ENCODE measurements around the gene SKIC8. TPM values are rescaled to one million over a fixed set of nuclear protein-coding genes. Genes with fewer than 3 reads are reported as not detected.

SKIC8 gene
- total RNA-seq, 2 experiments from 2014 or later, result 35.4 to 35.7 TPM

DNA sequence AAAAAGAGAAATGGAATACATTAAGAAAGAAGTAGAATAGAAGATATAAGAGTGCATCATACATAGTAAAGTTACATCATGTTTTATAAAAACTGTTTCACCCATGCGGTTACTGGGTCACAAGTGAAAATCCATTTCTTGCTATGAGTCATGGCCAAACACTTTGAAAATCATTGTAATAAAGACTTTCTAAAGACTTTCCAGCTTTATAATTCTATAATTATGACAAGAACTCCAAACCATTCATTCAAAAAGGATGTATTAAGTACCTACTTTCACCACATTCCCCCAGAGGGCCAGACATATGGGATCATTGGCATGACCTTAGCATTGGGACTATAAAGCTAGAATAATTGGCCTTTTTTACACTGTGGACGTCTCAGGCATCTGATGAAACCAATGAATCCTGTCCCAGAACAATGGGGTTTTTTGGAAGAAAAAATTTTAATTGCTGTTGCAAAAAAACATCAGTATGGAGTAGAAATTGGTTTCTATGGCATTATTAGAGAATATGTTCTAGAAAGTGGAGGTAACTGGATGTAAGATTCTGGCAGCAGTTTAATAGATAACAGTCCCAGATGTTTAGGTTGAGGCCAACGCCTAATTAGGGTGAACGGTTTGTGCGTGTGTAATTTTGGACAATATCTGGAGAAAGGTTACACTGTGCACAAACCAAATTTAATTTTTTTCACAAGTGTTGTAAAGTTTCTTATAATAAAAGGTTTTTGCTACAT lies 3.3 kb upstream of the SKIC8 start:
- H3K4me3 Mint-ChIP-seq, result no peak overlapping the region
- peaks cover 2% of the 10 kb centered on the region for H3K27me3 Mint-ChIP-seq
- ChIA-PET POLR2A (no interaction called here), CTCF (no interaction called here)
- no peak overlapping the region for H3K27ac Mint-ChIP-seq
- no peaks in the 10 kb centered on the region for H3K9me3 Mint-ChIP-seq
- peaks cover 36% of the 10 kb centered on the region for H3K4me1 Mint-ChIP-seq
- DNase-seq, result no peak
- H3K36me3 Mint-ChIP-seq (ENCODE audit: low read depth), result no peaks in the 10 kb centered on the region

DNA sequence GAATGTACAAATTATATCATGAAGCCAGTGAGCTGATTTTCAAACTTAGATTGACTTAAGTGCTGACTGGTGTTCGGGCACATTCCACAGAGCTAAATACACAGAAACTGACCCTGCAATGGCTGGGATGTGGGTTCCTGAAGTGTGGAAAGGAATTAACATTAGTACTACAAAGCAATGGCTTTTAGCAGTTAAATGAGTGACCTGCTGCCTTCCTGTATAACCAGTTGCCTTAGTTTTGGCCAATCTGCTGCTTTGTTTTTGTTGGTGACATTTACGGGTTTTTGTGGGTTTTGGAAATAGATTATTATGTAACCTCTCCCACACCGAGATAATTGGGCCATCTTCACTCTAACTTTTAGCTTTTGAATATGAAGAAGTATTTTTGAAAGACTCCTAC lies 2.4 kb upstream of the SKIC8 start:
- DNase-seq, result no peak
- Mint-ChIP-seq H3K4me3 (no peak overlapping the region), H3K9me3 (no peaks in the 10 kb centered on the region), H3K27ac (no peak overlapping the region), H3K36me3 (ENCODE audit: low read depth) (no peaks in the 10 kb centered on the region), H3K4me1 (peaks cover 40% of the 10 kb centered on the region), H3K27me3 (peaks cover 2% of the 10 kb centered on the region)
- CTCF ChIA-PET, result interaction anchor here (1.3 kb wide), 1 partner anchor 9 kb away, joined by 3 read pairs; no protein-coding TSS in a partner anchor
- POLR2A ChIA-PET, result interaction anchor here (0.7 to 1.3 kb wide), 2 partner anchors 36 to 136 kb away, joined by 4 read pairs; no protein-coding TSS in a partner anchor

DNA sequence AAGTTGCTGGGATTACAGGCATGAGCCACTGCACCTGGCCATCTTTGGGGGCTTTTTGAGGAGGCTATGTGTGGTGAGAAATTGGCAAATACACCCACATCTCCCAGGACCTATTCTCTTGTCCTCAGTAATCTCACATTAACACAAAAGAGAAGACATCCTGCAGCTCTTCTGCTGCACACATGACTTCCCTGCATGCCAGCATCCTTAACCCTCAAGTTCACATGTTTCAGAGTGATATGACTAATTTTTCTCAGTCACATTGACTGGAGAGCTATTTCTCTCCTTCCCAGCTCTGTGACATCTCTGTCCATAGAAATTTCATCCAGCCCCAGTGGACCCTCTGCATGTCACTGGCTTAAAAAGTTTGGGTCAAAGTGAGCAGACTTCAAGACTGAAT lies 1.9 kb upstream of the SKIC8 start:
- H3K27ac Mint-ChIP-seq, result no peak overlapping the region
- peaks cover 2% of the 10 kb centered on the region for H3K27me3 Mint-ChIP-seq
- peaks cover 39% of the 10 kb centered on the region for H3K4me1 Mint-ChIP-seq
- H3K4me3 Mint-ChIP-seq, result no peak overlapping the region
- ChIA-PET CTCF (interaction anchor here (1.3 kb wide), 1 partner anchor 9 kb away, joined by 3 read pairs; no protein-coding TSS in a partner anchor), POLR2A (interaction anchor here (0.7 to 1.3 kb wide), 2 partner anchors 36 to 136 kb away, joined by 4 read pairs; no protein-coding TSS in a partner anchor)
- no peaks in the 10 kb centered on the region for H3K9me3 Mint-ChIP-seq
- DNase-seq, result no peak
- H3K36me3 Mint-ChIP-seq (ENCODE audit: low read depth), result no peaks in the 10 kb centered on the region

DNA sequence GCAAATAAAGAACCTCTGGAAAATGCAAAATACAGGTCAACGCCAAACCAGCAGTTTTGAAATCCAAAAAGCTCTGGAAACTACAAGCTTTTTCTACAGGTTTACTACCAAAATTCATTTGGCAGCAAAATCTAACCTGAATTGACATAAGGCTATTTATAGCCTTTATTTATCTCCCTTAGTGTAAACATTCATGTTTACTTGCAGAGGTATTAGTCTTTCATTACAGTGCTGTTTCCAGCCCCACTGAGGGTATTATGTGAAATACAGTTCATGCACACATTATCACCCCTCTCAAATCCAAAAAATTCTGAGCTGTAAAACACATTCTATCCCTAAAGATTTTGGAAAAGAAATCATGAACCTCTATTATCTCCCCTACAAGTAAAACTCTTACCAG lies 7.2 kb downstream of the SKIC8 start:
- CTCF ChIA-PET, result interaction anchor here (1.0 to 2.3 kb wide), 2 partner anchors 9 to 27 kb away, joined by 3 to 7 read pairs; partner anchors contain the start of gene DNAJA4
- DNase-seq, result no peak
- Mint-ChIP-seq H3K27me3 (no peaks in the 10 kb centered on the region), H3K27ac (no peak overlapping the region), H3K4me1 (peaks cover 1% of the 10 kb centered on the region), H3K4me3 (no peak overlapping the region), H3K9me3 (no peaks in the 10 kb centered on the region), H3K36me3 (ENCODE audit: low read depth) (peaks cover 15% of the 10 kb centered on the region)
- POLR2A ChIA-PET, result interaction anchor here (0.9 kb wide), 1 partner anchor 10 kb away, joined by 3 read pairs; no protein-coding TSS in a partner anchor

DNA sequence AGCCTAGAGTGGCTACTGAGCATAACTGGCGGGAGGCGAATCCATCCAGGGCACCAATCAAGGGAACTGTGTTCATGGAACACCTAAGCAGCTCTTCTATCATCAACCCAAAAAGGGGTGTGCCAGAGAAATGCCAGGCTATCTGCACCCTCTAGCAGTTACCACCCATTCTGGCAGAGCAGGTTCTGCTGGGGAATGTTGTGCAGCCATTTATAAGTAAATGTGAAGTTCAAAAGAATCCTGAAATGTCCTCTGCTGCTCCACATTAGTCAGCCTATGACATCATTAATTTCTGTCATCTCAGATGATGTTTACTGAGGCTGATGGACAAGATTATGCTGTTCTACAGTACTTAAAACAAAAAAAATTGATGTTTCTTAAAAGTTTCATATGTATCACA lies 7.7 kb downstream of the SKIC8 start:
- DNase-seq, result no peak
- peaks cover 15% of the 10 kb centered on the region for H3K36me3 Mint-ChIP-seq (ENCODE audit: low read depth)
- no peaks in the 10 kb centered on the region for H3K27me3 Mint-ChIP-seq
- no peak overlapping the region for H3K27ac Mint-ChIP-seq
- CTCF ChIA-PET, result no interaction called here
- no peak overlapping the region for H3K4me3 Mint-ChIP-seq
- H3K4me1 Mint-ChIP-seq, result no peaks in the 10 kb centered on the region
- no peaks in the 10 kb centered on the region for H3K9me3 Mint-ChIP-seq
- POLR2A ChIA-PET, result interaction anchor here (1.3 kb wide), 1 partner anchor 146 kb away, joined by 6 read pairs; the partner anchor contains the start of gene IREB2

DNA sequence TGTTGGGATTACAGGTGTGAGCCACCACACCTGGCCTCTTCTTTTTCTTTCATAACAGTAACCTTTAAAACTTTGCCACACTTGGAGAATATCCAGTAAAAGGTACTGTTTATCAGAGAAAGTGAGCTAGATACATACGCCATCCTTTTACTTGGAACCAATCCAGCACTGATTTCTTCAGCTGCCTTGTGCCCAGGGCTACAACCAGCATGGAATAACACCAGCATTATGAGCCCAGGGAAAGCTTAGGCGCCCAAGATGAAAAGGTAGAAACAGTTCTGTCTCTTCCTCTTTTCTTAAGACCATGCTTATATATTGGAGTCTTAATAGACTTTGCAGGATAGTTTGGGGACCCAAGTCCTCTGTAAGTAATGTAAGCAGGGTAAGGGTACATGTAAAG lies 8.4 kb downstream of the SKIC8 start:
- Mint-ChIP-seq H3K9me3 (no peaks in the 10 kb centered on the region), H3K36me3 (ENCODE audit: low read depth) (peaks cover 18% of the 10 kb centered on the region), H3K27me3 (no peaks in the 10 kb centered on the region), H3K4me3 (no peak overlapping the region), H3K27ac (no peak overlapping the region), H3K4me1 (no peaks in the 10 kb centered on the region)
- POLR2A ChIA-PET, result interaction anchor here (1.3 kb wide), 1 partner anchor 147 kb away, joined by 6 read pairs; the partner anchor contains the start of gene IREB2
- DNase-seq, result no peak
- CTCF ChIA-PET, result interaction anchor here (1.2 kb wide), 1 partner anchor 10 kb away, joined by 3 read pairs; no protein-coding TSS in a partner anchor

DNA sequence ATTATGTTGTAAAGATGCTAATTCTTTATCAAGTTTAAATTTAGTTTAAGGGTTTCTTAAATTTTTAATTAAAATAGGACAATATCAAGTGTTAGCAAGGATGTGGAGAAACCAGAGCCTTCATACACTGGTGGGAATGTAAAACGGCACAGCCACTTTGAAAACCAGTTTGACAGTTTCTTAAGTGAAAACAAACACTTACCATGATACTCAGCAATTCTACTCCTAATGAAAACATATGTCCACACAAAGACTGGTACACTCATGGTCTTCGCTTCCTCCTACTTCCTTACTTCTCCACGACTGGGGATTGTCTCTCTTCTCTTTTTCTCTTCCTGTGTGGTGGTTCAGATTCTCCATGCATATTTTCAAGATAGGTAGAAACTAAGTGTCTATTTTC lies 9.2 kb downstream of the SKIC8 start:
- Mint-ChIP-seq H3K27me3 (no peaks in the 10 kb centered on the region), H3K9me3 (no peaks in the 10 kb centered on the region), H3K36me3 (ENCODE audit: low read depth) (peaks cover 24% of the 10 kb centered on the region), H3K27ac (no peak overlapping the region), H3K4me3 (no peak overlapping the region), H3K4me1 (no peaks in the 10 kb centered on the region)
- ChIA-PET CTCF (interaction anchor here (1.2 kb wide), 1 partner anchor 9 kb away, joined by 3 read pairs; no protein-coding TSS in a partner anchor), POLR2A (no interaction called here)
- no peak for DNase-seq

DNA sequence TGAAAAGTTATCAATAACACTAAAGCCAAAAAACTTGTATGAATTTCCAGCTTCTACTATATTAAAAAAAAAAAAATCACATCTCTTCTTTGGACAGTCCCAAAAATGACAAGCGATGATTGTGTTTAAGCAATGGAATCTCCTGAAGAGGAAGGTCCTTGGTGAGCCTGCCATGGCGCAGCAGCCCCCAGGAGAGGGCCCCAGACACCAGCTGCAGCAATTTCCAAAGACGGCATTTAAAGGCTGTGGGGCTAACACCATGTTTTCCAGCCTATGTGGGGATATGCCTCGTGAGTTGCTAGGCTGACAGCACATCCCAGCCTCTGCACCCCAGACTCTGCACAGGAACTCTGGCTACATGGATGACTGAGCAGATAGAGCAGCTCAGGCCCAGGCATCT lies 14.7 kb downstream of the SKIC8 start:
- no peak for DNase-seq
- ChIA-PET CTCF (interaction anchor here (0.8 to 1.3 kb wide), 2 partner anchors 10 to 15 kb away, joined by 3 read pairs; partner anchors contain the start of gene SKIC8), POLR2A (no interaction called here)
- peaks cover 27% of the 10 kb centered on the region for H3K36me3 Mint-ChIP-seq (ENCODE audit: low read depth)
- no peak overlapping the region for H3K4me3 Mint-ChIP-seq
- H3K27ac Mint-ChIP-seq, result no peak overlapping the region
- no peaks in the 10 kb centered on the region for H3K9me3 Mint-ChIP-seq
- H3K4me1 Mint-ChIP-seq, result no peaks in the 10 kb centered on the region
- H3K27me3 Mint-ChIP-seq, result no peaks in the 10 kb centered on the region

DNA sequence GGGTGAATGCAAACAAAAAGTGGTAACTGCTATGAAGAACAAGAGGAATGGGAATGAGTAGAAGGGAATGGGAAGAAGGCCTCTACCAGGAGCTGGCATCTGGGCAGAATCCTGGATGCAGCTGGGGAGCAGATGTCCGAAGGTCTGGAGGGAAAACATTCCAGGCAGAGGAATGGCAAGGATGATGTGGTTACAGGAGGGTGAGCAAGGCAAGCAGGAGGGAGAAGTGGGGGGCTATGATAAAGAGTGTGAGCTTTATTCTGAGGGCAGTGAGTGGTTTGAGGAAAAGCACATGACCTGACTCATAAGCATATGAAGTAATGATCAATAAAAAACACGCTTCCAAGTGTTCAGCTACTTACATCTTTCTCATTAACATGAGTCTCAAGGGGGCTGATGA lies 17.1 kb downstream of the SKIC8 start:
- H3K36me3 Mint-ChIP-seq (ENCODE audit: low read depth), result peaks cover 34% of the 10 kb centered on the region
- H3K9me3 Mint-ChIP-seq, result no peaks in the 10 kb centered on the region

DNA sequence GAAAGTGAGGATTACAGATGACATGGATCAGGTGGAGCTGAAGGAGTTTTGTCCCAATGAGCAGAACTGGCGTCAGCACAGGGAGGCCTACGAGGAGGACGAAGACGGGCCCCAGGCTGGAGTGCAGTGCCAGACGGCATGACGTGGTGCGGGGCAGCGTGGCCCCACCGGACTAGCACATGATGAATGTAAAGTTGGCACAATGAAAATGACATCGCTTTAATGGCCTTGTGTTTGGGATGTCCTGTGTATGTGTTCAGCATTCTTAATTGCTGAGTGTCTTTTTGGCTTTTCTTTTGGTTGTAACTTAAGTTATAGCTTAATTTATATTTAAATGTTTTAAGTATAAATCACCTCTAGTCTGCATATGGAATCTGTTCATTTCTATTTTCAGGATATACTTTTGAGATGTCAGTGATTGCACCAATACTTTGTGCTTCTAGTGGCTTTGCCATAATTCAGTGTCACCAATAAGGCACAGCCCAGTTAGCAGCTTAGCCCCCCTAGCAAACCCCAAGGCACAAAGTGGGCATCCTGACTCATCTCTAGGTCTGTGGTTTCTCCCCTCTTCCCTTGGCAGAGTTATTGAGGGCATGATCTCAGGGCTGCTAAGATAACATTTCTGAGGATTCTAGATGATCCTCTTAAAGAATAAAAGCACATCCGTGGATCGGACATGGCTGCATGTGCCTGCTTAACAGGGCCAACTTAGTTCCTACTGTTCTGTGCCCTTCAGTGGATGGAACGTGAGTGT lies 18.9 kb downstream of the SKIC8 start:
- no peaks in the 10 kb centered on the region for H3K27me3 Mint-ChIP-seq
- no peaks in the 10 kb centered on the region for H3K4me1 Mint-ChIP-seq
- no peak overlapping the region for H3K4me3 Mint-ChIP-seq
- no peak overlapping the region for H3K27ac Mint-ChIP-seq
- no peaks in the 10 kb centered on the region for H3K9me3 Mint-ChIP-seq
- POLR2A ChIA-PET, result interaction anchor here (1.9 to 2.0 kb wide), 4 partner anchors 14 to 19 kb away, joined by 4 to 7 read pairs (median 7); partner anchors contain the start of gene SKIC8
- DNase-seq, result no peak
- CTCF ChIA-PET, result interaction anchor here (1.5 to 2.4 kb wide), 3 partner anchors 10 to 168 kb away, joined by 3 to 8 read pairs (median 4); partner anchors contain the start of gene DNAJA4
- peaks cover 27% of the 10 kb centered on the region for H3K36me3 Mint-ChIP-seq (ENCODE audit: low read depth)

More for the DNA sequence above, 17.1 kb downstream of the SKIC8 start:
- ChIA-PET CTCF (interaction anchor here (1.0 to 2.4 kb wide), 4 partner anchors 16 to 170 kb away, joined by 3 to 8 read pairs (median 4); partner anchors contain the start of gene DNAJA4), POLR2A (interaction anchor here (0.6 to 2.0 kb wide), 8 partner anchors 10 to 169 kb away, joined by 3 to 7 read pairs (median 4); partner anchors contain the start of genes CIB2 and DNAJA4)
- no peak overlapping the region for H3K27ac Mint-ChIP-seq
- no peaks in the 10 kb centered on the region for H3K27me3 Mint-ChIP-seq
- no peak overlapping the region for H3K4me3 Mint-ChIP-seq
- no peaks in the 10 kb centered on the region for H3K4me1 Mint-ChIP-seq
- DNase-seq, result no peak

DNA sequence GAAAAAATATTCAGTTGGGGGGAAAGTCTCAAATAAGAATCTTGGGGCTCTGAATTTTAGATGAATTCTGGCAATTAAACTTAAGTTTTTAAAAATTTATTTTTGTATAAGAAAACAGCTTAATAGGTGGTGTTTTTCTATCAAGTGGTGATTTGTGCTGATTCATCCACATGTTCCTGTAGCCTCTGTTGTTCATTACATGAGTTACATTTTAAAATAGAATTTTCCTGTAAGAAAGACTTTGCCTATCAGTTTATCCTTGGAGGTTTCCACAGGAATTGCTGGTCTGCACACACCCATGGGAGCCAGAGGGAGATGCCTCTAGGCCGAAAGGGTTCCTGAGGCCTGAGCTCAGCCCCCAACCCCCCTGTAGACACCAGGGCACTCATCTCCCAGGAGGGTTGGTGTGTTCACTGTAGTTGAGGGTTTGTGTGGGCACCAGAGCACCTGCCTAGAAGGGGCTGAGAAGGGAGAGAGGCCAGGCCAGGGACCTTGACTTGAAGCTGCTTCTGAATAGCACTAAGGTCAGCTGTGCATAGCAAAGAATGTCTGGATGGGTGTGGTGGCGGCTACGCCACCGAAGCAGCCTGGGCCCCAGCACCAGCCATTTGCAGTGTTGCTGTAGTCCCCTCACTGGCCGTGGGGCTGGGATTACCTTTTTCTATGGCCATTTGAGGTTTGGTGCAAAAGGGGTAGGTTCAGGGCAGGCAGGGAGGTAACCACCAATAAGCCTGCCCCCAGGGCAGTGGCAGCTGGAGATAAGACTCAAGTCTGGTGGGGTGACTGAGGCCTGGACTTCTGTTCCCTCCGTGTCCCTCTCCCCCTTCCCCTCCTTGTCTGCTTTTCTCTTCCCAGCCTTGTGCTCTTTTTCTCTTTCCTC lies 23.1 kb downstream of the SKIC8 start:
- Mint-ChIP-seq H3K4me3 (no peak overlapping the region), H3K4me1 (no peaks in the 10 kb centered on the region), H3K27me3 (no peaks in the 10 kb centered on the region), H3K27ac (no peak overlapping the region), H3K9me3 (no peaks in the 10 kb centered on the region), H3K36me3 (ENCODE audit: low read depth) (peaks cover 33% of the 10 kb centered on the region)
- DNase-seq, result no peak
- CTCF ChIA-PET, result interaction anchor here (1.3 to 1.5 kb wide), 2 partner anchors 11 to 36 kb away, joined by 4 read pairs; no protein-coding TSS in a partner anchor
- POLR2A ChIA-PET, result interaction anchor here (1.0 to 1.8 kb wide), 2 partner anchors 12 kb away, joined by 3 to 8 read pairs; partner anchors contain the start of gene DNAJA4

DNA sequence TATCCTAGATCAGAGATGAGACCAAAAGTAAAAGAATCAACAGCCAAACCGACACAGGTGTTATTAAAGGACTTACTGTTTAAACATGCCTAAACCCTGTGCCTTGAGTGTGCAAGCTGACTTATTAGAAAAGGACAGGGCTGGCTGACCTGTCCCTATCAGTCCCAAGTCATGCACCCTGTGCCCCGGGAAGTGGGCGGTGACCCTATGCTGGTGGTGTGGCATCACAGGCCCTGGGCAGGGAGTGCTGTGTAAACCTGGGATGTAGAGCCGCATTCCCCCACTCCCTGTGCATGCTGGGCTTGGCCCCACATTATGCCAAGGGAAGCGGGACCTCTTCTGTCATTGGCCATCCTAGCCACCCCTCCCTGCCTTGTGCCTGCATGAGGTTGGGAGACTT lies 24.4 kb downstream of the SKIC8 start:
- POLR2A ChIA-PET, result interaction anchor here (1.0 kb wide), 1 partner anchor 11 kb away, joined by 3 read pairs; the partner anchor contains the start of gene DNAJA4
- H3K27ac Mint-ChIP-seq, result no peak overlapping the region
- peaks cover 35% of the 10 kb centered on the region for H3K36me3 Mint-ChIP-seq (ENCODE audit: low read depth)
- DNase-seq, result no peak
- H3K4me1 Mint-ChIP-seq, result peaks cover 2% of the 10 kb centered on the region
- CTCF ChIA-PET, result interaction anchor here (1.3 kb wide), 1 partner anchor 35 kb away, joined by 4 read pairs; no protein-coding TSS in a partner anchor
- H3K27me3 Mint-ChIP-seq, result no peaks in the 10 kb centered on the region
- H3K4me3 Mint-ChIP-seq, result no peak overlapping the region
- H3K9me3 Mint-ChIP-seq, result no peaks in the 10 kb centered on the region

Data from activated CD4-positive, alpha-beta memory T cell treated with anti-CD3 and anti-CD28 coated beads, Interleukin-2, amount 10 ng/mL, durations not matched to agents 7 days and 5 days (primary cell).